PFSK-1 (cell line): Measurements from ENCODE around the gene SPDYE5.

Source experiments
- FOXP2 ChIP-seq: optimal IDR thresholded peaks from 2 replicates; pipeline ENCODE3; 2011; ENCODE audit warnings: borderline replicate concordance, control low read depth, inconsistent platforms; ENCODE audit not compliant: insufficient read depth; ENCODE audit errors: extremely low read length, extremely low read depth
- POLR2AphosphoS5 ChIP-seq: IDR thresholded peaks from 2 replicates; pipeline ENCODE4 v1.6.1; 2012; ENCODE audit warnings: low read depth, mild to moderate bottlenecking, control low read depth, low read length, moderate library complexity
- SIN3A ChIP-seq: IDR thresholded peaks from 2 replicates; pipeline ENCODE4 v1.6.1; 2012; ENCODE audit warnings: mild to moderate bottlenecking, low read length, moderate library complexity, borderline replicate concordance; ENCODE audit not compliant: insufficient read depth
- TAF1 ChIP-seq: IDR thresholded peaks from 2 replicates; pipeline ENCODE4 v1.6.1; 2012; ENCODE audit warnings: low read length, control low read depth, borderline replicate concordance; ENCODE audit not compliant: insufficient read depth
- TF ChIP-seq, protein P1 (sequence below), 2 experiments: IDR thresholded peaks; 2 replicates each; pipeline versions ENCODE4 v1.6.1 to v1.8.0; 2011 to 2012; ENCODE audit warnings: low read depth in 2 of 2, low read length in 2 of 2, control low read depth in 1 of 2, inconsistent platforms in 1 of 2, mild to moderate bottlenecking in 1 of 2, moderate library complexity in 1 of 2; ENCODE audit not compliant: insufficient read depth in 1 of 2

The SPDYE5 gene

DNA sequence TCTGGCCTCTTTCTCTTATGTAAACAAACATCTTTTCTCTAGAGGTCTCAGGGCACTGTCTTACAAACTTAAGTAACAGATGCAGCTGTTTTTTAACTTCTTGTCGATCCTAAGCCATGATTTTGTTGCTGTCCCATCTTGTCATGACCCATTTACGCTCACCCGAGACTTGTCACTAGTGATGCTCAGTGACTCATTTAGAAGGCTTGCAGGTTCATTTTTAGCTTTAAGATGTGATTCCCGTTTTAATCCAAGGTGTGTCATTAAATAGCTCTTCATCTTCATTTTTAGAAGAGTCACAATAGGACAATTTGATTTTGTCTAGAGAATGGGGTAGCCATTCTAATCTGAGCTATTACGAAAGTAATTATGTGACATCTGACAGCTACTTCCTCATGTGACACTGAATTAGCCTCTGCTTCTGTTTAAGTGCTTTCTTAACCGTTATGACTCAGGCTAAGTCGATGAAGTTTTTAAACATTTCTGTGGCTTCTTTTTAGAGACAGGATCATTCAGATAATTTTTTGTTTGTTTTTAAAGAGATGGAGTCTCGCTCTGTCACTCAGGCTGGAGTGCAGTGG is 42.7 kb downstream of the SPDYE5 start:
- TF ChIP-seq, protein P1, sequence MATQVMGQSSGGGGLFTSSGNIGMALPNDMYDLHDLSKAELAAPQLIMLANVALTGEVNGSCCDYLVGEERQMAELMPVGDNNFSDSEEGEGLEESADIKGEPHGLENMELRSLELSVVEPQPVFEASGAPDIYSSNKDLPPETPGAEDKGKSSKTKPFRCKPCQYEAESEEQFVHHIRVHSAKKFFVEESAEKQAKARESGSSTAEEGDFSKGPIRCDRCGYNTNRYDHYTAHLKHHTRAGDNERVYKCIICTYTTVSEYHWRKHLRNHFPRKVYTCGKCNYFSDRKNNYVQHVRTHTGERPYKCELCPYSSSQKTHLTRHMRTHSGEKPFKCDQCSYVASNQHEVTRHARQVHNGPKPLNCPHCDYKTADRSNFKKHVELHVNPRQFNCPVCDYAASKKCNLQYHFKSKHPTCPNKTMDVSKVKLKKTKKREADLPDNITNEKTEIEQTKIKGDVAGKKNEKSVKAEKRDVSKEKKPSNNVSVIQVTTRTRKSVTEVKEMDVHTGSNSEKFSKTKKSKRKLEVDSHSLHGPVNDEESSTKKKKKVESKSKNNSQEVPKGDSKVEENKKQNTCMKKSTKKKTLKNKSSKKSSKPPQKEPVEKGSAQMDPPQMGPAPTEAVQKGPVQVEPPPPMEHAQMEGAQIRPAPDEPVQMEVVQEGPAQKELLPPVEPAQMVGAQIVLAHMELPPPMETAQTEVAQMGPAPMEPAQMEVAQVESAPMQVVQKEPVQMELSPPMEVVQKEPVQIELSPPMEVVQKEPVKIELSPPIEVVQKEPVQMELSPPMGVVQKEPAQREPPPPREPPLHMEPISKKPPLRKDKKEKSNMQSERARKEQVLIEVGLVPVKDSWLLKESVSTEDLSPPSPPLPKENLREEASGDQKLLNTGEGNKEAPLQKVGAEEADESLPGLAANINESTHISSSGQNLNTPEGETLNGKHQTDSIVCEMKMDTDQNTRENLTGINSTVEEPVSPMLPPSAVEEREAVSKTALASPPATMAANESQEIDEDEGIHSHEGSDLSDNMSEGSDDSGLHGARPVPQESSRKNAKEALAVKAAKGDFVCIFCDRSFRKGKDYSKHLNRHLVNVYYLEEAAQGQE (IDR thresholded peaks at IDR 0.05; ENCODE audit: insufficient read depth in 1 of 2, low read depth in 2 of 2, low read length in 2 of 2), result no peak
- TF ChIP-seq SIN3A (no peak), TAF1 (no peak), FOXP2 (no peak), POLR2AphosphoS5 (no peak)

DNA sequence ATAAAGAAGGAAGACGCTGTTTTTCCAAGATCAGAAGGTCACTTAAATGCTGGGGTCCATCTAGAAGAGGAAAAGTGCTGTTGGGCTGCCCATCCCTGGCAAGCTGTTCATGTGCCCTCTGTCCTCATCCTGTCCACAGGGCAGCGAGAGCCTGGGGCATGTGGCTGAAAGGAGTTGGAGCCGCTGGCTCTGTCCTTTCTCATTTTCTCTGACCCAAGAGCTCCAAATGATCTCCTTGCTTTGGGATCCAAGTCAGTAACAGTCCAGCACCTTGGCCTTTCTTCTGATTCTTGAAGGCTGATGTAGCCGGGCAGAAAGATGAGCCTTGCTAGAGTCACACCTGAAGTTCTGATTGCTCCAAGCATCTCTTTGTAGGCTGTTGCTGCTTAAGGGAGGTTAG is 44.4 kb downstream of the SPDYE5 start:
- no peak for TF ChIP-seq SIN3A
- no peak for TF ChIP-seq TAF1
- no peak for TF ChIP-seq FOXP2

DNA sequence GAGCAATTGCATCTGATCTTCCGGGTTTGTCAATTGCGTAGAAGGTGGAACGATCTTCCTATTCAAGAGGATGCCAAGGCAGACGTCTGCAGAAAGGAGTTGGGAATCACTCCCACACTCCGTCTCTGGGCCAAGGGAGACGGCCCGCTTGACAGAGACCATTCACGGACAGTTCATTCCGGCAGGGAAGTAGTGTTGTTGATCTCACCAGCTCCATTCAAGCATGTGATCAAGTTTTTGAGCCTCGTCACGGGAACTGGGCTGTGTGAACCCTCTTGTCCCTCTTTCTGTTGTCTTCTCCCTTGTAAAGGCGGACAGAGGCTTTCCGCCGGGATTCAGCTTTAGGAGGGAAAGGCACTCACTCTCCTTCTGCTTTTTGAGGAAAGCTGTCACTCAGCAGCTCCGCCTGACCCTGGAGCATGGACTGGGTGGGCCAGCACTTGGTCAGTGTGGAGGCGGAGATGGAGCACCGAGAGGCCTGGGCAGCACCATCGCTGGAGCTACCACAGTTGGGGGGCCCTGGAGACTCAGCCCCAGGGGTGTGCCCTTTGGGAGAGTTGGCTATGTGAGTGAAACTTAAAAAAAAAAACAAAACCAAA is 44.9 kb downstream of the SPDYE5 start:
- TF ChIP-seq POLR2AphosphoS5 (no peak), SIN3A (no peak), FOXP2 (no peak)

DNA sequence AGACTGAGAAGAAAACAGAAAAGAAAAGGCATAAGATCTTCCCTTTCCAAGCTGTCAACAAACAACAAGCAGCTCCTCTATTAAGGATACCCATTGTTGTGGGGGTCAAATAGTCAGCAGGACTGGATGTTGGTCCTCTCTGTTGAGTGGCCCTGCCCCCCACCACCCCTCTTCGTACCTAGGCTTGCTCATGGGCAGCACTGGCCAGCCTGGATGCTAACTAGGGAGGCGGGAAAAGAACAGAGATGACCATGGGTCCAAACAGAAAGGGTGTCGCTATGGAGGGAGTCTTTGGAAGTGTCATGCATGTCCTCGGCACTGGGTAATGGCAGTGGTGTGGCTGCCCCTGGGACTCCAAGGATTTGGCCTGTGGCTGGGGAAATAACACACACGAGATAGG is 45.6 kb downstream of the SPDYE5 start:
- TF ChIP-seq POLR2AphosphoS5 (no peak), SIN3A (no peak), FOXP2 (no peak), TAF1 (no peak)
- TF ChIP-seq, protein P1 (IDR thresholded peaks at IDR 0.05; ENCODE audit: insufficient read depth in 1 of 2, low read depth in 2 of 2, low read length in 2 of 2), result no peak

DNA sequence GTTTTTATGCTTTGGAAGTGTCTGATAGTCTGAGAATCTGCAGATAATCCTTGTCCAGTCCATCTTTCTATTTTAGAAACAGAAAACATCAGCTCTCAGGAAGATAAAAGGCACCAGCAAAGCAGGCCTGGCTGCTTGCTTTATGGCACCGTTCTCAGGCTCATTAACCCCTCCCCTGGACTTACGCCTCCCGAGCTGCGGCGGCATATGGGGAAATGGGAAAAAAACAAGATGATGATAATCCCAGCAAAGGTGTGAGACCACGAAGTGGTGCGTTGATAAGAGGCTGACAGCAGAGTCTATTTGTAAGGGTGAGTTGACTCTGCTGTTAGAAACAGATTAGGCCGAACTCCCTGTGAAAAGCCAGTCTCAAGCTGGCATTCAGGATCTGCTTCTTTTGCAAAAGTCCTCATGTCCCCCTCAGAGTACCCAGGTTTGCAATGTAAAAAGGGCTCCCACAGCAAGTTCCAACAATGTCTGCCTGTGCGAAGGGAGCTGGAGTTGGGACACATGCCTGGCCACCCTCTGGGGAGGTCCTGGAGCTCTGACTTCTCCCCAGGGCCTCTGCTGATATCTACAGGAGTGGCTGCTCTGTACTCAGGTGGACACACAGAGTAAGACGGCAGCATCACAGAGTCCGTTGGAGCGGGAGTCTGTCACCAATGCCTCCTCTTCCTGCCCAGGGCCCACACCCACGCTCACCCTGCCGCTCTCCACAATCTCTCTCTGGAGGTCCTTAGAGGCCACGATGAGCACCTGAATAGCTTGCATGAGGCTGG is 54.3 kb downstream of the SPDYE5 start:
- TF ChIP-seq, protein P1 (IDR thresholded peaks at IDR 0.05; ENCODE audit: insufficient read depth in 1 of 2, low read depth in 2 of 2, low read length in 2 of 2), result no peak
- TF ChIP-seq FOXP2 (no peak), SIN3A (no peak), TAF1 (no peak), POLR2AphosphoS5 (no peak)
